HL-60 (cell line): ENCODE results near the gene ZBTB45.

Source experiments
- CTCF ChIP-seq: IDR thresholded peaks from one replicate; pipeline ENCODE4 v1.5.1; 2011; ENCODE audit warnings: low read length, control low read depth, inconsistent platforms; ENCODE audit not compliant: insufficient read depth
- GABPA ChIP-seq: IDR thresholded peaks from 2 replicates; pipeline ENCODE4 v1.6.1; 2012; ENCODE audit warnings: low read depth
- POLR2AphosphoS5 ChIP-seq: IDR thresholded peaks from 2 replicates; pipeline ENCODE4 v1.6.1; 2012; ENCODE audit warnings: low read depth
- REST ChIP-seq: IDR thresholded peaks from 2 replicates; pipeline ENCODE4 v1.6.1; 2012; ENCODE audit warnings: low read depth; ENCODE audit not compliant: insufficient replicate concordance

- TF ChIP-seq CTCF (no peak), POLR2AphosphoS5 (no peak), GABPA (no peak), REST (no peak)
Observed at GRCh38 chr19:58568453-58569130, 49.0 kb upstream of the ZBTB45 start.
